GM19452 (cell line): Measurements from ENCODE around the gene NEO1.
"Not testable (repeated sequence)": the region's sequence is repeated elsewhere in the genome, so short reads cannot be mapped to it uniquely, and the experiment has no call there.

Source experiments
- ATAC-seq: cut with Tn5 transposase; IDR thresholded peaks from one replicate; pipeline ENCODE4 v1.9.1; 2021; ENCODE audit not compliant: unreplicated experiment

Gene NEO1

GRCh38 chr15:73300286-73300685 is 248.0 kb downstream of the NEO1 start:
- not testable (repeated sequence) for ATAC-seq

GRCh38 chr15:73303636-73304035 is 251.4 kb downstream of the NEO1 start:
- no peak for ATAC-seq

GRCh38 chr15:73305331-73306211 is 253.3 kb downstream of the NEO1 start:
- ATAC-seq, result no peak

- no peak for ATAC-seq
These were observed 256.0 kb downstream of the NEO1 start for GRCh38 chr15:73308305-73308704.

- ATAC-seq, result no peak
These were observed 261.6 kb downstream of the NEO1 start for GRCh38 chr15:73313861-73314260.

- no peak for ATAC-seq
These were observed 265.6 kb downstream of the NEO1 start for GRCh38 chr15:73317651-73318462.

- no peak for ATAC-seq
These were observed 266.4 kb downstream of the NEO1 start for GRCh38 chr15:73318463-73319351.

- ATAC-seq, result no peak
These were observed 267.4 kb downstream of the NEO1 start for GRCh38 chr15:73319460-73320245.

- no peak for ATAC-seq
These were observed 268.4 kb downstream of the NEO1 start for GRCh38 chr15:73320619-73321180.

GRCh38 chr15:73321496-73322450 is 269.5 kb downstream of the NEO1 start:
- no peak for ATAC-seq

- ATAC-seq, result no peak
These were observed 270.6 kb downstream of the NEO1 start for GRCh38 chr15:73322665-73323373.

- no peak for ATAC-seq
These were observed 271.2 kb downstream of the NEO1 start for GRCh38 chr15:73323374-73323955.

GRCh38 chr15:73323956-73324355 is 271.7 kb downstream of the NEO1 start:
- no peak for ATAC-seq

GRCh38 chr15:73324496-73325170 is 272.4 kb downstream of the NEO1 start:
- no peak for ATAC-seq

GRCh38 chr15:73325191-73325861 is 273.1 kb downstream of the NEO1 start:
- ATAC-seq, result no peak

GRCh38 chr15:73326157-73326556 is 273.9 kb downstream of the NEO1 start:
- ATAC-seq, result no peak
